Activated gamma-delta T cell treated with Interleukin-2 at 50 U/mL for 16 hours (primary cell): ENCODE results near the gene SLCO3A1.

Experiments
- DNase-seq: peaks from one replicate; pipeline ENCODE4 v3.0.0-alpha.2; 2020

SLCO3A1 gene

GRCh38 chr15:91853511-91853947 lies at the start of gene SLCO3A1:
SLCO3A1 (plus strand) TSS chr15:91853708.
- DNase-seq: peak; percentile 63

- no peak for DNase-seq
Observed at GRCh38 chr15:91807122-91807521, 46.4 kb upstream of the SLCO3A1 start.

- no peak for DNase-seq
Observed at GRCh38 chr15:91813924-91814323, 39.6 kb upstream of the SLCO3A1 start.

- no peak for DNase-seq
Observed at GRCh38 chr15:91816942-91817341, 36.6 kb upstream of the SLCO3A1 start.

- no peak for DNase-seq
Observed at GRCh38 chr15:91821458-91821857, 32.0 kb upstream of the SLCO3A1 start.

- no peak for DNase-seq
Observed at GRCh38 chr15:91824256-91824655, 29.3 kb upstream of the SLCO3A1 start.

GRCh38 chr15:91826443-91826842 lies 27.1 kb upstream of the SLCO3A1 start:
- DNase-seq: no peak

GRCh38 chr15:91833056-91833455 lies 20.5 kb upstream of the SLCO3A1 start:
- no peak for DNase-seq

- DNase-seq: no peak
Observed at GRCh38 chr15:91839867-91840266, 13.6 kb upstream of the SLCO3A1 start.

- DNase-seq: no peak
Observed at GRCh38 chr15:91841861-91842260, 11.6 kb upstream of the SLCO3A1 start.

GRCh38 chr15:91844341-91844740 lies 9.2 kb upstream of the SLCO3A1 start:
- DNase-seq: no peak

GRCh38 chr15:91844928-91845327 lies 8.6 kb upstream of the SLCO3A1 start:
- DNase-seq: no peak

- no peak for DNase-seq
Observed at GRCh38 chr15:91845720-91846119, 7.8 kb upstream of the SLCO3A1 start.

- no peak for DNase-seq
Observed at GRCh38 chr15:91849180-91849579, 4.3 kb upstream of the SLCO3A1 start.

GRCh38 chr15:91849749-91850161 lies 3.8 kb upstream of the SLCO3A1 start:
- no peak for DNase-seq

- peak; percentile 67 for DNase-seq
Observed at GRCh38 chr15:91852741-91853510, 582 bp upstream of the SLCO3A1 start.

GRCh38 chr15:91853948-91854638 lies 585 bp downstream of the SLCO3A1 start:
- peak; percentile 36 for DNase-seq

- peak; percentile 16 for DNase-seq
Observed at GRCh38 chr15:91854639-91854990, 1.1 kb downstream of the SLCO3A1 start.

- no peak for DNase-seq
Observed at GRCh38 chr15:91855241-91855640, 1.7 kb downstream of the SLCO3A1 start.

- DNase-seq: peak; percentile 8
Observed at GRCh38 chr15:91855684-91856489, 2.4 kb downstream of the SLCO3A1 start.

GRCh38 chr15:91857224-91857585 lies 3.7 kb downstream of the SLCO3A1 start:
- no peak for DNase-seq

GRCh38 chr15:91857772-91858171 lies 4.3 kb downstream of the SLCO3A1 start:
- peak; percentile 19 for DNase-seq

- DNase-seq: no peak
Observed at GRCh38 chr15:91860498-91860897, 7.0 kb downstream of the SLCO3A1 start.

- no peak for DNase-seq
Observed at GRCh38 chr15:91861223-91861622, 7.7 kb downstream of the SLCO3A1 start.
